Liver (tissue), 9 donors: Measurements from ENCODE around the gene KIF22. TPM values are rescaled to one million over a fixed set of nuclear protein-coding genes. Genes with fewer than 3 reads are reported as not detected.

ENCODE experiments used
- DNase-seq: peaks from one replicate; pipeline ENCODE4 v3.0.0-alpha.2; 2017; ENCODE audit warnings: low spot score
- H3K27ac ChIP-seq, 2 donors: one replicate each; pipeline ENCODE4 v1.7.0; 2013; ENCODE audit warnings: inconsistent platforms in 2 of 2, low read length in 2 of 2, control low read depth in 1 of 2, low read depth in 1 of 2, mild to moderate bottlenecking in 1 of 2
- H3K27me3 ChIP-seq, 4 donors: one replicate each; pipeline versions ENCODE4 v1.6.1 to v1.7.0; 2013; ENCODE audit warnings: low read length in 3 of 4, inconsistent platforms in 1 of 4, mild to moderate bottlenecking in 1 of 4, moderate library complexity in 1 of 4; ENCODE audit not compliant: control insufficient read depth in 4 of 4, insufficient read depth in 4 of 4
- H3K36me3 ChIP-seq, 4 donors: one replicate each; pipeline versions ENCODE4 v1.6.1 to v1.7.0; 2013; ENCODE audit warnings: low read length in 3 of 4, mild to moderate bottlenecking in 3 of 4, low read depth in 1 of 4, moderate library complexity in 1 of 4; ENCODE audit not compliant: control insufficient read depth in 4 of 4, insufficient read depth in 3 of 4
- H3K4me1 ChIP-seq, 4 donors: one replicate each; pipeline versions ENCODE4 v1.6.1 to v1.7.0; 2013; ENCODE audit warnings: low read length in 3 of 4, mild to moderate bottlenecking in 3 of 4, moderate library complexity in 1 of 4; ENCODE audit not compliant: control insufficient read depth in 4 of 4, insufficient read depth in 4 of 4
- H3K4me3 ChIP-seq, 3 donors: one replicate each; pipeline versions ENCODE4 v1.6.1 to v1.7.0; 2013; ENCODE audit warnings: low read length in 3 of 3, control low read depth in 1 of 3, low read depth in 1 of 3, mild to moderate bottlenecking in 1 of 3
- H3K9ac ChIP-seq, 2 donors: one replicate each; pipeline ENCODE4 v1.7.0; 2013; ENCODE audit warnings: low read length in 2 of 2, mild to moderate bottlenecking in 2 of 2, moderate library complexity in 2 of 2, control low read depth in 1 of 2, low read depth in 1 of 2
- H3K9me3 ChIP-seq, 4 donors: one replicate each; pipeline versions ENCODE4 v1.6.1 to v1.7.0; 2013; ENCODE audit warnings: low read length in 3 of 4; ENCODE audit not compliant: control insufficient read depth in 4 of 4
- ATF3 ChIP-seq: IDR thresholded peaks from 2 replicates; pipeline ENCODE4 v1.6.1; 2016; ENCODE audit warnings: antibody characterized with exemption
- CTCF ChIP-seq: fragments of 150-350 bp; IDR thresholded peaks from 2 replicates; pipeline ENCODE4 v1.5.1; 2017; ENCODE audit warnings: improper control_type of control experiment, low read depth, low read length; ENCODE audit not compliant: missing input control
- EGR1 ChIP-seq, 2 donors: IDR thresholded peaks; 2 replicates each; pipeline ENCODE4 v1.6.1; 2016 to 2018; ENCODE audit warnings: antibody characterized with exemption in 2 of 2, low read depth in 2 of 2
- FOXA1 ChIP-seq: IDR thresholded peaks from 2 replicates; pipeline ENCODE4 v1.6.1; 2016; ENCODE audit warnings: antibody characterized with exemption
- GABPA ChIP-seq, 2 donors: IDR thresholded peaks in 1 of 2; conservative IDR thresholded peaks in 1 of 2; 2 replicates each; pipeline ENCODE4 v1.6.1; 2016; ENCODE audit warnings: antibody characterized with exemption in 2 of 2, mild to moderate bottlenecking in 1 of 2, moderate library complexity in 1 of 2
- HNF4A ChIP-seq, 2 donors: conservative IDR thresholded peaks; 2 replicates each; pipeline ENCODE4 v1.6.1; 2016; ENCODE audit warnings: antibody characterized with exemption in 2 of 2, mild to moderate bottlenecking in 2 of 2
- HNF4G ChIP-seq: IDR thresholded peaks from 2 replicates; pipeline ENCODE4 v1.6.1; 2016; ENCODE audit warnings: antibody characterized with exemption
- MAX ChIP-seq: IDR thresholded peaks from 2 replicates; pipeline ENCODE4 v1.6.1; 2016; ENCODE audit warnings: antibody characterized with exemption
- NR2F2 ChIP-seq: IDR thresholded peaks from 2 replicates; pipeline ENCODE4 v1.6.1; 2016; ENCODE audit warnings: antibody characterized with exemption
- RAD21 ChIP-seq, 2 donors: IDR thresholded peaks; 2 replicates each; pipeline ENCODE4 v1.6.1; 2016; ENCODE audit warnings: antibody characterized with exemption in 2 of 2, mild to moderate bottlenecking in 2 of 2
- RXRA ChIP-seq, 2 donors: IDR thresholded peaks; 2 replicates each; pipeline ENCODE4 v1.6.1; 2017 to 2018; ENCODE audit warnings: antibody characterized with exemption in 2 of 2, mild to moderate bottlenecking in 1 of 2
- SP1 ChIP-seq: IDR thresholded peaks from 2 replicates; pipeline ENCODE4 v1.6.1; 2018; ENCODE audit warnings: antibody characterized with exemption, mild to moderate bottlenecking
- YY1 ChIP-seq: IDR thresholded peaks from 2 replicates; pipeline ENCODE4 v1.6.1; 2016; ENCODE audit warnings: antibody characterized with exemption, mild to moderate bottlenecking
- ZBTB33 ChIP-seq: IDR thresholded peaks from 2 replicates; pipeline ENCODE4 v1.6.1; 2016; ENCODE audit warnings: antibody characterized with exemption
- WGBS: extraction: QIAGEN DNeasy Blood & Tissue Kit; methylation state at CpG from one replicate; pipeline ENCODE4 v1.1.7; 2013; 5-methylcytosine and 5-hydroxymethylcytosine counted together
- polyA plus RNA-seq, 2 donors: library from polyadenylated mRNA; stranded (reverse) in 1 of 2; unstranded in 1 of 2; fragments of 200-250 nt in 1 of 2; fragments of >200 nt in 1 of 2; fragmentation: Nextera tagmentation in 1 of 2; extraction: Ambion mirVana in 1 of 2; gene quantifications; one replicate each; pipeline versions ENCODE4 v1.2.1 to v1.2.3, GENCODE V29; 2013 to 2015
- total RNA-seq, 2 donors: library from RNA; depleted of rRNA; stranded (reverse); fragments of >200 nt; gene quantifications; one replicate each; pipeline ENCODE4 v1.2.3, GENCODE V29; 2014
- donor health status: healthy.
- donor health status: healthy.
- donor health status: healthy.
- donor health status: healthy.
- donor health status: healthy.

Gene KIF22
- total and polyA plus RNA-seq, 4 donors = 15.0 to 80.1 (median 49.3) TPM

- Histone ChIP-seq H3K9ac (no peak overlapping the region), H3K27me3 (no peaks in the 10 kb centered on the region), H3K9me3 (no peaks in the 10 kb centered on the region), H3K36me3 (no peaks in the 10 kb centered on the region), H3K27ac (no peak overlapping the region), H3K4me1 (peaks cover 0 to 10% (median 5%) of the 10 kb centered on the region in 4 donors), H3K4me3 (no peak overlapping the region)
- TF ChIP-seq CTCF (no peak), FOXA1 (no peak), NR2F2 (no peak), HNF4G (no peak), GABPA (IDR thresholded peaks at IDR 0.05 in 1 of 2, conservative IDR thresholded peaks at IDR 0.05 in 1 of 2) (no peak), MAX (no peak), HNF4A (conservative IDR thresholded peaks at IDR 0.05) (no peak), YY1 (no peak), RAD21 (IDR thresholded peaks at IDR 0.05) (no peak), SP1 (no peak), RXRA (IDR thresholded peaks at IDR 0.05) (no peak), ATF3 (no peak), ZBTB33 (no peak)
- DNase-seq = no peak
- 94% methylated on average over 5 of the region's 5 CpGs for WGBS
Observed at GRCh38 chr16:29774730-29775129, 15.8 kb upstream of the KIF22 start.

GRCh38 chr16:29775742-29776408 is 14.7 kb upstream of the KIF22 start:
- Histone ChIP-seq H3K36me3 (no peaks in the 10 kb centered on the region), H3K27ac (no peak overlapping the region), H3K9ac (no peak overlapping the region), H3K4me1 (peaks cover 0 to 4% (median 4%) of the 10 kb centered on the region in 4 donors), H3K4me3 (no peak overlapping the region), H3K9me3 (no peaks in the 10 kb centered on the region), H3K27me3 (no peaks in the 10 kb centered on the region)
- WGBS = 89% methylated on average over 4 of the region's 4 CpGs
- DNase-seq = no peak
- TF ChIP-seq EGR1 (IDR thresholded peaks at IDR 0.05; ENCODE audit: low read depth in 2 of 2) (no peak), ZBTB33 (no peak), HNF4G (no peak), GABPA (IDR thresholded peaks at IDR 0.05 in 1 of 2, conservative IDR thresholded peaks at IDR 0.05 in 1 of 2) (no peak), YY1 (no peak), SP1 (no peak), FOXA1 (no peak)
